Activated naive CD8-positive, alpha-beta T cell (primary cell): Measurements from ENCODE around the gene SERPINA5.

Experiments
- H3K27ac Mint-ChIP-seq: one replicate; pipeline ENCODE4 v1.8.0; 2021; ENCODE audit warnings: mixed read lengths
- H3K27me3 Mint-ChIP-seq: one replicate; pipeline ENCODE4 v1.8.0; 2021; ENCODE audit warnings: mixed read lengths
- H3K36me3 Mint-ChIP-seq: one replicate; pipeline ENCODE4 v1.8.0; 2021; ENCODE audit warnings: mixed read lengths
- H3K4me1 Mint-ChIP-seq: one replicate; pipeline ENCODE4 v1.8.0; 2021; ENCODE audit warnings: low read depth, mixed read lengths
- H3K4me3 Mint-ChIP-seq: one replicate; pipeline ENCODE4 v1.8.0; 2021; ENCODE audit warnings: mild to moderate bottlenecking, mixed read lengths
- H3K9me3 Mint-ChIP-seq: one replicate; pipeline ENCODE4 v1.8.0; 2021; ENCODE audit warnings: low read depth, mixed read lengths

SERPINA5 gene

GRCh38 chr14:94581127-94581999 lies at the start of gene SERPINA5:
SERPINA5 (plus strand) TSS chr14:94581426; CDS start chr14:94587363, 5,937 bp downstream.
- Mint-ChIP-seq H3K36me3 (no peaks in the 10 kb centered on the region), H3K27ac (no peak within 1 kb of the TSS), H3K27me3 (peaks cover 5% of the 10 kb centered on the region), H3K9me3 (no peaks in the 10 kb centered on the region), H3K4me1 (no peaks in the 10 kb centered on the region), H3K4me3 (no peak within 1 kb of the TSS)

- H3K36me3 Mint-ChIP-seq = no peaks in the 10 kb centered on the region
- peaks cover 4% of the 10 kb centered on the region for H3K27me3 Mint-ChIP-seq
- no peak overlapping the region for H3K27ac Mint-ChIP-seq
- H3K4me3 Mint-ChIP-seq = no peak overlapping the region
- H3K4me1 Mint-ChIP-seq = no peaks in the 10 kb centered on the region
- H3K9me3 Mint-ChIP-seq = peaks cover 3% of the 10 kb centered on the region
Observed at GRCh38 chr14:94532447-94532846, 48.8 kb upstream of the SERPINA5 start.

GRCh38 chr14:94535506-94535905 lies 45.7 kb upstream of the SERPINA5 start:
- H3K36me3 Mint-ChIP-seq = no peaks in the 10 kb centered on the region
- H3K4me1 Mint-ChIP-seq = no peaks in the 10 kb centered on the region
- no peak overlapping the region for H3K4me3 Mint-ChIP-seq
- no peak overlapping the region for H3K27ac Mint-ChIP-seq
- H3K9me3 Mint-ChIP-seq = peaks cover 3% of the 10 kb centered on the region
- H3K27me3 Mint-ChIP-seq = peaks cover 12% of the 10 kb centered on the region

GRCh38 chr14:94536836-94537235 lies 44.4 kb upstream of the SERPINA5 start:
- H3K27ac Mint-ChIP-seq = no peak overlapping the region
- peaks cover 3% of the 10 kb centered on the region for H3K9me3 Mint-ChIP-seq
- H3K4me3 Mint-ChIP-seq = no peak overlapping the region
- H3K36me3 Mint-ChIP-seq = no peaks in the 10 kb centered on the region
- no peaks in the 10 kb centered on the region for H3K4me1 Mint-ChIP-seq
- H3K27me3 Mint-ChIP-seq = peaks cover 12% of the 10 kb centered on the region

GRCh38 chr14:94538070-94538740 lies 43.0 kb upstream of the SERPINA5 start:
- Mint-ChIP-seq H3K4me1 (no peaks in the 10 kb centered on the region), H3K27ac (peak overlapping the region; percentile 5), H3K4me3 (no peak overlapping the region), H3K9me3 (peaks cover 2% of the 10 kb centered on the region), H3K36me3 (no peaks in the 10 kb centered on the region), H3K27me3 (peaks cover 10% of the 10 kb centered on the region)

GRCh38 chr14:94539181-94539580 lies 42.0 kb upstream of the SERPINA5 start:
- Mint-ChIP-seq H3K9me3 (no peaks in the 10 kb centered on the region), H3K27ac (no peak overlapping the region)

GRCh38 chr14:94540031-94540794 lies 41.0 kb upstream of the SERPINA5 start:
- H3K27me3 Mint-ChIP-seq = peaks cover 8% of the 10 kb centered on the region
- H3K36me3 Mint-ChIP-seq = no peaks in the 10 kb centered on the region
- H3K9me3 Mint-ChIP-seq = no peaks in the 10 kb centered on the region
- no peak overlapping the region for H3K27ac Mint-ChIP-seq
- no peaks in the 10 kb centered on the region for H3K4me1 Mint-ChIP-seq
- H3K4me3 Mint-ChIP-seq = no peak overlapping the region

More at GRCh38 chr14:94539181-94539580, 42.0 kb upstream of the SERPINA5 start:
- Mint-ChIP-seq H3K4me3 (no peak overlapping the region), H3K4me1 (no peaks in the 10 kb centered on the region), H3K27me3 (peaks cover 8% of the 10 kb centered on the region), H3K36me3 (no peaks in the 10 kb centered on the region)

- Mint-ChIP-seq H3K4me1 (no peaks in the 10 kb centered on the region), H3K27me3 (peaks cover 13% of the 10 kb centered on the region), H3K27ac (no peak overlapping the region), H3K36me3 (no peaks in the 10 kb centered on the region), H3K4me3 (no peak overlapping the region), H3K9me3 (no peaks in the 10 kb centered on the region)
Observed at GRCh38 chr14:94541234-94541975, 39.8 kb upstream of the SERPINA5 start.

- Mint-ChIP-seq H3K4me1 (no peaks in the 10 kb centered on the region), H3K9me3 (peaks cover 4% of the 10 kb centered on the region), H3K4me3 (no peak overlapping the region), H3K27me3 (peaks cover 13% of the 10 kb centered on the region), H3K27ac (no peak overlapping the region), H3K36me3 (no peaks in the 10 kb centered on the region)
Observed at GRCh38 chr14:94542111-94542810, 39.0 kb upstream of the SERPINA5 start.

GRCh38 chr14:94542811-94543440 lies 38.3 kb upstream of the SERPINA5 start:
- Mint-ChIP-seq H3K4me3 (no peak overlapping the region), H3K9me3 (peaks cover 4% of the 10 kb centered on the region), H3K36me3 (no peaks in the 10 kb centered on the region), H3K4me1 (no peaks in the 10 kb centered on the region), H3K27me3 (peaks cover 13% of the 10 kb centered on the region), H3K27ac (no peak overlapping the region)

GRCh38 chr14:94543449-94544124 lies 37.6 kb upstream of the SERPINA5 start:
- Mint-ChIP-seq H3K4me1 (no peaks in the 10 kb centered on the region), H3K27me3 (peaks cover 9% of the 10 kb centered on the region), H3K9me3 (peaks cover 4% of the 10 kb centered on the region), H3K36me3 (no peaks in the 10 kb centered on the region), H3K27ac (no peak overlapping the region), H3K4me3 (no peak overlapping the region)

- peaks cover 4% of the 10 kb centered on the region for H3K9me3 Mint-ChIP-seq
- no peaks in the 10 kb centered on the region for H3K4me1 Mint-ChIP-seq
- H3K36me3 Mint-ChIP-seq = no peaks in the 10 kb centered on the region
- peaks cover 5% of the 10 kb centered on the region for H3K27me3 Mint-ChIP-seq
- no peak overlapping the region for H3K4me3 Mint-ChIP-seq
- no peak overlapping the region for H3K27ac Mint-ChIP-seq
Observed at GRCh38 chr14:94544726-94545125, 36.5 kb upstream of the SERPINA5 start.

- H3K4me3 Mint-ChIP-seq = no peak overlapping the region
- peaks cover 4% of the 10 kb centered on the region for H3K9me3 Mint-ChIP-seq
- no peaks in the 10 kb centered on the region for H3K36me3 Mint-ChIP-seq
- H3K4me1 Mint-ChIP-seq = no peaks in the 10 kb centered on the region
- peaks cover 5% of the 10 kb centered on the region for H3K27me3 Mint-ChIP-seq
- no peak overlapping the region for H3K27ac Mint-ChIP-seq
Observed at GRCh38 chr14:94545131-94545841, 35.9 kb upstream of the SERPINA5 start.
